Lung (tissue), 12 donors: ENCODE data around the gene GAS6. TPM values are rescaled to one million over a fixed set of nuclear protein-coding genes. Genes with fewer than 3 reads are reported as not detected.

Experiments
- ATAC-seq: fragments of 200-7000 bp; cut with Tn5 transposase; one replicate; pipeline ENCODE4 v1.9.1; 2020; ENCODE audit warnings: moderate number of reproducible peaks; ENCODE audit not compliant: insufficient read depth, low FRiP score
- DNase-seq, 3 donors: peaks; one replicate each; pipeline ENCODE4 v3.0.0-alpha.2; 2013 to 2017
- H3K27ac ChIP-seq, 2 donors: one replicate each; pipeline ENCODE4 v1.5.1; 2013; ENCODE audit warnings: mild to moderate bottlenecking in 2 of 2, moderate library complexity in 2 of 2, control low read depth in 1 of 2, inconsistent platforms in 1 of 2, low read depth in 1 of 2, low read length in 1 of 2
- H3K27me3 ChIP-seq, 3 donors: one replicate each; pipeline ENCODE4 v1.5.1; 2013; ENCODE audit warnings: low read length in 2 of 3; ENCODE audit not compliant: control insufficient read depth in 3 of 3, insufficient read depth in 3 of 3
- H3K36me3 ChIP-seq, 4 donors: one replicate each; pipeline ENCODE4 v1.5.1; 2013; ENCODE audit warnings: low read length in 4 of 4, mild to moderate bottlenecking in 1 of 4, moderate library complexity in 1 of 4; ENCODE audit not compliant: control insufficient read depth in 4 of 4, insufficient read depth in 4 of 4
- H3K4me1 ChIP-seq, 5 donors: one replicate each; pipeline ENCODE4 v1.5.1; 2013; ENCODE audit warnings: low read length in 5 of 5, mild to moderate bottlenecking in 2 of 5, moderate library complexity in 1 of 5; ENCODE audit not compliant: control insufficient read depth in 5 of 5, insufficient read depth in 5 of 5
- H3K4me3 ChIP-seq: one replicate; pipeline ENCODE4 v1.5.1; 2013; ENCODE audit warnings: mild to moderate bottlenecking, control low read depth, moderate library complexity
- H3K9ac ChIP-seq, 2 donors: one replicate each; pipeline ENCODE4 v1.5.1; 2013; ENCODE audit warnings: low read length in 2 of 2, control low read depth in 1 of 2; ENCODE audit not compliant: insufficient read depth in 1 of 2
- H3K9me3 ChIP-seq, 4 donors: one replicate each; pipeline ENCODE4 v1.5.1; 2013; ENCODE audit warnings: low read length in 3 of 4, mild to moderate bottlenecking in 1 of 4, moderate library complexity in 1 of 4; ENCODE audit not compliant: control insufficient read depth in 4 of 4, insufficient read depth in 3 of 4
- CTCF ChIP-seq: IDR thresholded peaks from 2 replicates; pipeline ENCODE4 v1.5.1; 2012; ENCODE audit warnings: mild to moderate bottlenecking; ENCODE audit errors: control extremely low read depth, extremely low read depth
- WGBS, 2 donors: extraction: QIAGEN DNeasy Blood & Tissue Kit; methylation state at CpG; one replicate each; pipeline ENCODE4 v1.1.7; 2013; 5-methylcytosine and 5-hydroxymethylcytosine counted together
- polyA plus RNA-seq, 2 donors: library from polyadenylated mRNA; stranded (reverse); fragments of 200-250 nt; gene quantifications; one replicate each; pipeline ENCODE4 v1.2.1, GENCODE V29; 2013
- total RNA-seq, 2 donors: library from RNA; depleted of rRNA in 1 of 2; stranded (reverse); fragments of >200 nt in 1 of 2; gene quantifications; one replicate each; pipeline ENCODE4 v1.2.1, GENCODE V29; 2014 to 2021
- donor health status: control.
- donor health status: control.
- donor health status: Bipolar disorder and iron deficiency.
- donor health status: healthy.
- donor health status: DM: yes; HTN: yes; CAD: no.

Gene GAS6
- total and polyA plus RNA-seq, 4 donors, result 61.8 to 107 (median 76.1) TPM

GRCh38 chr13:113897161-113897560 lies 33.3 kb upstream of the GAS6 start:
- no peak overlapping the region for H3K4me3 ChIP-seq
- no peak overlapping the region for H3K9ac ChIP-seq
- ATAC-seq (no peak), DNase-seq (no peak)
- H3K27me3 ChIP-seq, result no peaks in the 10 kb centered on the region
- no peak for TF ChIP-seq CTCF
- no peaks in the 10 kb centered on the region for H3K9me3 ChIP-seq
- peak overlapping the region in 1 of 2 donors; percentile 23 for H3K27ac ChIP-seq
- no peaks in the 10 kb centered on the region for H3K36me3 ChIP-seq
- peaks cover 0 to 3% (median 0%) of the 10 kb centered on the region in 5 donors for H3K4me1 ChIP-seq
- 44 to 62% methylated on average over 4 of the region's 4 CpGs for WGBS, 2 donors

- ATAC-seq (no peak), DNase-seq (no peak)
- no peak for TF ChIP-seq CTCF
- Histone ChIP-seq H3K27me3 (no peaks in the 10 kb centered on the region), H3K4me1 (peaks cover 0 to 3% (median 0%) of the 10 kb centered on the region in 5 donors), H3K9me3 (peaks cover 0 to 2% (median 0%) of the 10 kb centered on the region in 4 donors), H3K4me3 (no peak overlapping the region), H3K27ac (no peak overlapping the region), H3K36me3 (no peaks in the 10 kb centered on the region), H3K9ac (no peak overlapping the region)
- 76 to 79% methylated on average over 1 of the region's 1 CpG for WGBS, 2 donors
Measured at GRCh38 chr13:113895436-113895835, 31.6 kb upstream of the GAS6 start.

- ATAC-seq, result no peak
- H3K36me3 ChIP-seq, result no peaks in the 10 kb centered on the region
- 67 to 91% methylated on average over 2 of the region's 2 CpGs for WGBS, 2 donors
Measured at GRCh38 chr13:113890774-113891480, 27.1 kb upstream of the GAS6 start.

More at GRCh38 chr13:113890774-113891480, 27.1 kb upstream of the GAS6 start:
- peaks cover 0 to 2% (median 0%) of the 10 kb centered on the region in 4 donors for H3K9me3 ChIP-seq
- no peak for DNase-seq
- H3K4me1 ChIP-seq, result peaks cover 0 to 2% (median 0%) of the 10 kb centered on the region in 5 donors
- H3K27me3 ChIP-seq, result no peaks in the 10 kb centered on the region
- no peak overlapping the region for H3K27ac ChIP-seq
- no peak overlapping the region for H3K4me3 ChIP-seq
- TF ChIP-seq CTCF, result no peak
- no peak overlapping the region for H3K9ac ChIP-seq
